Measurements from ENCODE around the gene TNIK.

- TF ChIP-seq CTCF (conservative IDR thresholded peaks at IDR 0.05; ENCODE audit: low read length): no peak
- TF ChIP-seq EZH2phosphoT487 (IDR thresholded peaks at IDR 0.05; ENCODE audit: borderline replicate concordance): no peak
Observed at GRCh38 chr3:171184372-171184771, 275.8 kb downstream of the TNIK start.

All from Loucy (cell line).